OCI-LY3 (cell line): ENCODE measurements around the gene NOVA2.

Source experiments
- CTCF ChIP-seq: fragments of 200-600, 300-600 bp; sonication (generic); IDR thresholded peaks from 2 replicates; pipeline ENCODE4 v1.5.1; 2014; ENCODE audit warnings: antibody characterized with exemption, low read length, low read depth
- EZH2phosphoT487 ChIP-seq: fragments of 200-600 bp; shearing (Covaris generic); IDR thresholded peaks from 2 replicates; pipeline ENCODE4 v1.6.1; 2018; ENCODE audit warnings: antibody characterized with exemption, mixed run types, low read depth

GRCh38 chr19:45999653-46000121, 26.0 kb upstream of the NOVA2 start:
- TF ChIP-seq EZH2phosphoT487 (no peak), CTCF (no peak)
